Tibial nerve (tissue), 4 donors: ENCODE measurements around the gene SLC48A1. TPM values are rescaled to one million over a fixed set of nuclear protein-coding genes. Genes with fewer than 3 reads are reported as not detected.
A peak's percentile ranks its signal among the peaks of the same experiment; 100 is the strongest.

ENCODE experiments used
- DNase-seq, 2 donors: peaks; one replicate each; pipeline ENCODE4 v3.0.0-alpha.2; 2019; ENCODE audit warnings: low spot score in 2 of 2
- H3K27ac ChIP-seq, 4 donors: fragments of 200-600 bp; sonication (generic) in 3 of 4; one replicate each; pipeline ENCODE4 v1.5.1; 2017 to 2019; ENCODE audit warnings: mild to moderate bottlenecking in 1 of 4
- H3K27me3 ChIP-seq, 2 donors: fragments of 200-600 bp; sonication (generic) in 1 of 2; one replicate each; pipeline versions ENCODE4 v1.5.1 to v1.6.0; 2017 to 2019
- H3K36me3 ChIP-seq, 3 donors: fragments of 200-600 bp; sonication (generic); one replicate each; pipeline ENCODE4 v1.5.1; 2018 to 2019
- H3K4me1 ChIP-seq, 4 donors: fragments of 200-600 bp; sonication (generic) in 3 of 4; one replicate each; pipeline ENCODE4 v1.5.1; 2017 to 2019
- H3K4me3 ChIP-seq, 4 donors: fragments of 200-600 bp; sonication (generic) in 3 of 4; one replicate each; pipeline ENCODE4 v1.5.1; 2017 to 2019; ENCODE audit warnings: mild to moderate bottlenecking in 1 of 4, moderate library complexity in 1 of 4
- H3K9me3 ChIP-seq, 4 donors: fragments of 200-600 bp; sonication (generic) in 3 of 4; one replicate each; pipeline ENCODE4 v1.5.1; 2017 to 2019
- CTCF ChIP-seq, 5 experiments: fragments of 200-600 bp in 3 of 5; fragments of 450-650 bp in 2 of 5; sonication (generic) in 3 of 5; IDR thresholded peaks; one replicate each; pipeline ENCODE4 v1.5.1; 2016 to 2019; ENCODE audit warnings: antibody characterized with exemption in 5 of 5, mild to moderate bottlenecking in 3 of 5, moderate library complexity in 2 of 5
- EP300 ChIP-seq, 2 donors: sonication (generic); formaldehyde crosslinking; IDR thresholded peaks; one replicate each; pipeline ENCODE4 v1.6.1; 2017; ENCODE audit warnings: antibody characterized with exemption in 2 of 2, mild to moderate bottlenecking in 1 of 2
- POLR2A ChIP-seq, 2 donors: fragments of 450-650 bp; IDR thresholded peaks; one replicate each; pipeline ENCODE4 v1.6.1; 2017; ENCODE audit warnings: antibody characterized with exemption in 2 of 2, mild to moderate bottlenecking in 2 of 2, moderate library complexity in 2 of 2
- WGBS, 2 donors: methylation state at CpG; one replicate each; pipeline ENCODE4 v1.1.5; 2018; 5-methylcytosine and 5-hydroxymethylcytosine counted together
- total RNA-seq, 4 donors: library from RNA; depleted of rRNA; stranded (reverse); fragments of >200 nt; gene quantifications; one replicate each; pipeline ENCODE4 v1.1.0, GENCODE V29; 2016

The SLC48A1 gene
- total RNA-seq, 4 donors from 2014 or later = 24.6 to 37.9 (median 33.8) TPM

DNA sequence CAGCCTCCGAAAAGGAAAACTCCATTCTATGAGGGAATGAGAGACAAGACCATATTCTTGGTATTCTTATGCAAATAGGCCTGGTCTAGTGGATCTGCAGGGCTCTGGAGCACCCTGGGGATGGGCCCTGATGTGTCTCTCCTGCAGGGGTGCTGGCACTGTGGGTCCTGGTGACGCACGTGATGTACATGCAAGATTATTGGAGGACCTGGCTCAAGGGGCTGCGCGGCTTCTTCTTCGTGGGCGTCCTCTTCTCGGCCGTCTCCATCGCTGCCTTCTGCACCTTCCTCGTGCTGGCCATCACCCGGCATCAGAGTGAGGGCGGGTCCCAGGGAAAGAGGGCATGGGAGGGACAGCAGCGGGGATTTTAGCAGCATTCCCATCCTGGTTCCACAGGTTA is 5.8 kb downstream of the SLC48A1 start:
- no peaks in the 10 kb centered on the region for H3K27me3 ChIP-seq
- no peak for TF ChIP-seq EP300 (IDR thresholded peaks at IDR 0.05)
- no peak for TF ChIP-seq POLR2A (IDR thresholded peaks at IDR 0.05)
- TF ChIP-seq CTCF (IDR thresholded peaks at IDR 0.05) = no peak
- WGBS, 2 donors = 44 to 51% methylated on average over 14 of the region's 14 CpGs
- no peak overlapping the region for H3K4me3 ChIP-seq
- peak overlapping the region in 1 of 4 donors; percentile 89 for H3K27ac ChIP-seq
- peaks cover 0 to 35% (median 5%) of the 10 kb centered on the region in 3 donors for H3K36me3 ChIP-seq
- peaks cover 0 to 79% (median 50%) of the 10 kb centered on the region in 4 donors for H3K4me1 ChIP-seq
- no peaks in the 10 kb centered on the region for H3K9me3 ChIP-seq
- no peak for DNase-seq

DNA sequence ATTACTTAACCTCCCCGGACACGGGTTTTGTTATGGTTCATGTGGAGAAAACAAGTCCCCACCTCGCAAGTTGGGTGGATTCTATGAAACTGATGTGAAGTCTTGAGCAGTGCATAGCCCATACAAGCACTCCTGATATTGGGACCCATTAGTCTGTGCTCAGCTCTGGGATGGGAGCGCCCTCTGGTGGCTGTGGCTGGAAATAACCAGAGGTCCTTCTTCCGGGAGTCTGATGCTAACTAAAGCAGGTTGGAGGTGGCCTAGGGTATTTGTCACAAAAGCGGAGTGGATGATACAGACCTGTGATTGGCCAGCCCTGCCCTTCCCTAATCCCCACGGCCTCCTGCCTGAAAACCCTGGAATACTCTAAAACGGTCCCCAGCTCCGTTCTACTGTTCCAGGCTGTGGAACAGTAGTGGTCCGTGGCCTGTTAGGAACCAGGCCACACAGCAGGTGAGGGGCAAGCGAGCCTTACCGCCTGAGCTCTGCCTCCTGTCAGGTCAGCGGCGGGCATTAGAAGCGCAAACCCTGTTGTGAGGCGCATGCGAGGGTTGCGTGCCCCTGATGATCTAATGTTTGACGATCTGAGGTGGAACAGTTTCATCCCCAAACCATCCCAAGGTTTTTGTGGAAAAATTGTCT is 6.4 kb downstream of the SLC48A1 start:
- peaks cover 0 to 79% (median 45%) of the 10 kb centered on the region in 4 donors for H3K4me1 ChIP-seq
- H3K9me3 ChIP-seq = no peaks in the 10 kb centered on the region
- H3K36me3 ChIP-seq = peaks cover 2 to 40% (median 9%) of the 10 kb centered on the region in 3 donors
- peak; percentile 90 to 96 for DNase-seq
- 28 to 35% methylated on average over 19 of the region's 19 CpGs for WGBS, 2 donors
- peak overlapping the region in 2 of 4 donors; percentile 62 to 63 for H3K27ac ChIP-seq
- TF ChIP-seq EP300 (IDR thresholded peaks at IDR 0.05) = peak in 1 of 2 donors; percentile 34
- TF ChIP-seq POLR2A (IDR thresholded peaks at IDR 0.05) = no peak
- peak; percentile 92 to 95 (median 93) for TF ChIP-seq CTCF (IDR thresholded peaks at IDR 0.05)
- H3K27me3 ChIP-seq = no peaks in the 10 kb centered on the region
- no peak overlapping the region for H3K4me3 ChIP-seq

DNA sequence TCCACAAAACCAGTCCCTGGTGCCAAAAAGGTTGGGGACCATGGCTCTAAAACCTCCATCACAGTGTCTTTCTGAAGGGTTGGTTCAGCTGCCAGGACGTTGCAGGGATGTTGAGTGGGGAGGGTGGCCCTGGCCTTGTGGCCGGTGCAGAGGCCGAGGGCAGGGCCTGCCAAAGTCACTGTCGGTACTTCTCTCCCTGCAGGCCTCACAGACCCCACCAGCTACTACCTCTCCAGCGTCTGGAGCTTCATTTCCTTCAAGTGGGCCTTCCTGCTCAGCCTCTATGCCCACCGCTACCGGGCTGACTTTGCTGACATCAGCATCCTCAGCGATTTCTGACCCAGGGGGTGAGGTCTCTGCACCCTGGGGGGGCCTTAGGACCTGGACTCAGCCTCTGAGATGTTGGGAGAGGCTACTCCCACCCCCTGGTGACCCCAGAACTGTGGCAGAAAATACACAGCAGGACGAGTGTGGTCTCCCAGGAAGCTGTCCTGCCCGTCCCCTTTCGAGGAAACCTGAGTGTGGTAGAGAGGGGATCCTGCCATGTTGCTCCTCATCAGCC is 7.0 kb downstream of the SLC48A1 start:
- Histone ChIP-seq H3K4me3 (no peak overlapping the region), H3K27me3 (no peaks in the 10 kb centered on the region), H3K4me1 (peaks cover 0 to 73% (median 39%) of the 10 kb centered on the region in 4 donors), H3K27ac (peak overlapping the region in 2 of 4 donors; percentile 62 to 63), H3K9me3 (no peaks in the 10 kb centered on the region), H3K36me3 (peaks cover 2 to 46% (median 15%) of the 10 kb centered on the region in 3 donors)
- WGBS, 2 donors = 55 to 73% methylated on average over 6 to 11 of the region's 11 CpGs
- DNase-seq = no peak
- TF ChIP-seq CTCF (IDR thresholded peaks at IDR 0.05) (no peak), POLR2A (IDR thresholded peaks at IDR 0.05) (no peak), EP300 (IDR thresholded peaks at IDR 0.05) (no peak)

DNA sequence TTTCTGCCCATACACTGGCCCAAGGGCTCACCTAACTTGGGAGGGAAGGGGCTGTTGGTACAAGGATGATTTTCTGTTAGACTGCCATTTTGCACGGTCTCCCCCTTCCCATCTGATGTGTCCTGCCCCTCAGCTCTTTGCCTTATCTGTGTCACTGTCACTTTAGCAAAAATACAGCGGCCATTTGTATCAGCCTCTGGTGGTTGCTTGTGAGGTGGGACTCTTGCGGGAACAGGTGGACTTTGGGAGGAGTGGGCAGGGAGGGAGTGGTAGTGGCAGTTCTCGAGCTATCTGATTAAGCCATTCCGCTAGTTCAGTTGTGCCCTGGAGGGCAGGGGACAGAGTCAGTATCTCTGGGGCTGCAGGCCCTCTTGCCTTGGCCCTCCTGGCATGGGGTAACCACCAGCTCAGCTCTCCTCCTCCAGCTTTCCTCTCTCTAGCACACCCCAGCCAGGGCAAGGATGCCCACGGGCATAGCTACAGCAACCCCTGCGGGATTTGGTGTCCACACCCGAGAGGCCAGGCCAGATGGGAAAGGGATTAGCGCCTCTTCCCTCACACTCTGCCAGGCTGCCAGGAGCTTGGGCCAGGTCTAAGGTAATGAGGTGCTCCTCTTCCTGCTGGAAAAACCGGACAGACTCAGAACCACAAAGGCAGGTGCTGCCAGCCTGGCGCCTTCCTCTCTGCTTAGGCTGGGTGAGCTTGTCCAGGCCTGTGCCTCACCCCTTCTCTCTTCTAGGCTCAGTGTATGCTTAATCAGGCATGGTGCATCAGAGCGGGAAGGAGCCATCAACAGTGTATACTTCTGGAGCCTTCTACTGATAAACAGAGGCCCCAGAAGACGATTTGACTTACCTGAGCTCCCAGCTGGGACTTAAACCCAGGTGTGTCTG is 8.7 kb downstream of the SLC48A1 start:
- Histone ChIP-seq H3K4me3 (no peak overlapping the region), H3K27me3 (no peaks in the 10 kb centered on the region), H3K9me3 (no peaks in the 10 kb centered on the region), H3K4me1 (peaks cover 0 to 65% (median 30%) of the 10 kb centered on the region in 4 donors), H3K36me3 (peaks cover 2 to 63% (median 19%) of the 10 kb centered on the region in 3 donors), H3K27ac (peak overlapping the region in 2 of 4 donors; percentile 77 to 86)
- no peak for DNase-seq
- TF ChIP-seq POLR2A (IDR thresholded peaks at IDR 0.05) (no peak), EP300 (IDR thresholded peaks at IDR 0.05) (peak in 1 of 2 donors; percentile 7)
- WGBS, 2 donors = 75 to 82% methylated on average over 13 of the region's 13 CpGs

DNA sequence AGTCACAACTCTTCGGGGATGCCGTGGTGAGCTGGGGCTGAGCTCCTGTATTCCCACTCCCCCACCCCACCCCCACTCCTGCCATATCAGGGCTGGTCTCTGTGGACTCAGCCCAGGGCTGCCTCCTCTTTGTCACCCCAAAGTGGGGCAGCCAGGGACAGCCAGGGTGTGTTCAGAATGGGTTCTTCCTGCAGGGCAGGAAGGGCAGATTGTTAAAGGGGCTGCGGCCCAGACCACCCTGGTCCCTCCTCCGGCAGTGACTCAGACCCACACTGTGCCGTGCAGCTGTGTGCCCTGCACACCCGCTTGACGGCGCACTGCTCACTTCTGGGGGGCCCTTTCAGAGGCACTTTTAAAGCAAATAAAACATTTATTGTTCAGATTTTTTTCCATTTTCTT is 9.3 kb downstream of the SLC48A1 start:
- WGBS, 2 donors = 43 to 58% methylated on average over 8 of the region's 8 CpGs
- H3K27ac ChIP-seq = peak overlapping the region in 2 of 4 donors; percentile 77 to 86

More for the DNA sequence above, 9.3 kb downstream of the SLC48A1 start:
- H3K4me3 ChIP-seq = no peak overlapping the region
- peaks cover 2 to 70% (median 19%) of the 10 kb centered on the region in 3 donors for H3K36me3 ChIP-seq
- H3K4me1 ChIP-seq = peaks cover 0 to 65% (median 24%) of the 10 kb centered on the region in 4 donors
- no peak for TF ChIP-seq CTCF (IDR thresholded peaks at IDR 0.05)
- TF ChIP-seq EP300 (IDR thresholded peaks at IDR 0.05) = no peak
- TF ChIP-seq POLR2A (IDR thresholded peaks at IDR 0.05) = no peak
- no peaks in the 10 kb centered on the region for H3K9me3 ChIP-seq
- DNase-seq = no peak
- H3K27me3 ChIP-seq = no peaks in the 10 kb centered on the region
